BE2C (cell line): ENCODE results near the gene IRF9.
"Not testable (repeated sequence)": the region's sequence is repeated elsewhere in the genome, so short reads cannot be mapped to it uniquely, and the experiment has no call there.

ENCODE experiments used
- DNase-seq: peaks from one replicate; pipeline ENCODE4 v3.0.0-alpha.2; 2020
- H3K27me3 ChIP-seq: fragments of 250-450 bp; sonication (Bioruptor Pico); 2 replicates; pipeline ENCODE4 v1.5.1; 2020; ENCODE audit warnings: mild to moderate bottlenecking
- H3K36me3 ChIP-seq: fragments of 250-450 bp; sonication (Bioruptor Pico); 2 replicates; pipeline ENCODE4 v1.5.1; 2020; ENCODE audit warnings: mild to moderate bottlenecking
- H3K4me1 ChIP-seq: fragments of 250-450 bp; sonication (Bioruptor Pico); 2 replicates; pipeline ENCODE4 v1.5.1; 2020
- H3K4me3 ChIP-seq: 2 replicates; pipeline ENCODE4 v1.5.1; 2011; ENCODE audit warnings: low read depth, low read length
- H3K9me3 ChIP-seq: fragments of 250-450 bp; sonication (Bioruptor Pico); 2 replicates; pipeline ENCODE4 v1.5.1; 2020
- CTCF ChIP-seq: IDR thresholded peaks from 2 replicates; pipeline ENCODE4 v1.5.1; 2012; ENCODE audit warnings: mild to moderate bottlenecking, low read depth, low read length

Gene IRF9

GRCh38 chr14:24197056-24197450, 36.0 kb downstream of the IRF9 start:
- Histone ChIP-seq H3K9me3 (no peaks in the 10 kb centered on the region), H3K27me3 (no peaks in the 10 kb centered on the region), H3K36me3 (peaks cover 22% of the 10 kb centered on the region), H3K4me1 (no peaks in the 10 kb centered on the region), H3K4me3 (no peak overlapping the region)
- no peak for TF ChIP-seq CTCF
- DNase-seq = no peak

GRCh38 chr14:24198814-24199524, 37.9 kb downstream of the IRF9 start:
- DNase-seq = no peak
- peaks cover 11% of the 10 kb centered on the region; the same call in 1 of the 2 replicates for H3K36me3 ChIP-seq
- no peaks in the 10 kb centered on the region for H3K4me1 ChIP-seq
- no peak overlapping the region for H3K4me3 ChIP-seq
- no peak for TF ChIP-seq CTCF
- H3K27me3 ChIP-seq = no peaks in the 10 kb centered on the region
- H3K9me3 ChIP-seq = no peaks in the 10 kb centered on the region

- H3K4me1 ChIP-seq, H3K4me3 ChIP-seq, H3K36me3 ChIP-seq, H3K27me3 ChIP-seq, H3K9me3 ChIP-seq, DNase-seq: not testable (repeated sequence)
Observed at GRCh38 chr14:24202538-24202937, 41.5 kb downstream of the IRF9 start.

- not testable (repeated sequence) for H3K4me1 ChIP-seq, DNase-seq, H3K4me3 ChIP-seq, H3K27me3 ChIP-seq, H3K9me3 ChIP-seq
- H3K36me3 ChIP-seq = peaks cover 12% of the 10 kb centered on the region
Observed at GRCh38 chr14:24203249-24203886, 42.3 kb downstream of the IRF9 start.

GRCh38 chr14:24204163-24205146, 43.4 kb downstream of the IRF9 start:
- Histone ChIP-seq H3K4me1 (no peaks in the 10 kb centered on the region), H3K36me3 (peaks cover 12% of the 10 kb centered on the region), H3K4me3 (no peak overlapping the region), H3K27me3 (no peaks in the 10 kb centered on the region), H3K9me3 (no peaks in the 10 kb centered on the region)
- no peak for TF ChIP-seq CTCF
- DNase-seq = no peak

- no peaks in the 10 kb centered on the region for H3K27me3 ChIP-seq
- H3K36me3 ChIP-seq = peaks cover 9% of the 10 kb centered on the region
- no peak overlapping the region for H3K4me3 ChIP-seq
- no peaks in the 10 kb centered on the region for H3K4me1 ChIP-seq
- no peak for TF ChIP-seq CTCF
- H3K9me3 ChIP-seq = no peaks in the 10 kb centered on the region
- DNase-seq = no peak
Observed at GRCh38 chr14:24206260-24207103, 45.4 kb downstream of the IRF9 start.
